GM12891 (cell line): ENCODE measurements around the gene NANOS2. TPM values are rescaled to one million over a fixed set of nuclear protein-coding genes. Genes with fewer than 3 reads are reported as not detected.
A peak's percentile ranks its signal among the peaks of the same experiment; 100 is the strongest.

ENCODE experiments used
- DNase-seq: peaks from one replicate; pipeline ENCODE4 v3.0.0; 2011; ENCODE audit warnings: low spot score; ENCODE audit not compliant: insufficient read length
- FAIRE-seq: peaks from 2 replicates; lab custom pipeline; 2011; peaks lifted over from hg19 to GRCh38; lab: Jason Lieb, UNC
- PAX5 ChIP-seq: IDR thresholded peaks from 2 replicates; pipeline ENCODE4 v1.6.1; 2011; ENCODE audit warnings: low read length, moderate library complexity, mild to moderate bottlenecking; ENCODE audit not compliant: insufficient read depth, severe bottlenecking
- POLR2A ChIP-seq: IDR thresholded peaks from 2 replicates; pipeline ENCODE4 v1.6.1; 2011; ENCODE audit warnings: low read depth, low read length, control low read depth
- POLR2AphosphoS5 ChIP-seq: IDR thresholded peaks from 2 replicates; pipeline ENCODE4 v1.6.1; 2011; ENCODE audit warnings: low read depth, low read length, control low read depth
- POU2F2 ChIP-seq: IDR thresholded peaks from 2 replicates; pipeline ENCODE4 v1.6.1; 2011; ENCODE audit warnings: low read depth, mild to moderate bottlenecking, control low read depth, low read length, moderate library complexity
- SPI1 ChIP-seq: IDR thresholded peaks from 2 replicates; pipeline ENCODE4 v1.6.1; 2011; ENCODE audit warnings: low read depth, low read length, control low read depth
- TAF1 ChIP-seq: IDR thresholded peaks from 2 replicates; pipeline ENCODE4 v1.6.1; 2011; ENCODE audit warnings: low read depth, low read length, control low read depth
- polyA plus RNA-seq: library from polyadenylated mRNA; unstranded; fragments of >200 nt; gene quantifications from one replicate; pipeline ENCODE4 v1.2.1, GENCODE V29; 2012; ENCODE audit warnings: low read depth, missing spikeins, inconsistent platforms; ENCODE audit not compliant: missing spikeins

Gene NANOS2
- not detected for polyA plus RNA-seq

GRCh38 chr19:45913874-45914830 lies at the start of gene NANOS2:
TSS of gene NANOS2 (minus strand) at chr19:45914778. CDS start at chr19:45914693, 85 bp downstream.
- FAIRE-seq: no peak
- no peak for TF ChIP-seq PAX5
- TF ChIP-seq POLR2AphosphoS5: no peak
- TF ChIP-seq SPI1: no peak
- no peak for TF ChIP-seq POLR2A
- no peak for TF ChIP-seq TAF1
- no peak for TF ChIP-seq POU2F2
- DNase-seq: no peak

GRCh38 chr19:45962021-45962420 lies 47.4 kb upstream of the NANOS2 start:
- no peak for DNase-seq
- FAIRE-seq: no peak
- no peak for TF ChIP-seq POLR2A
- TF ChIP-seq SPI1: no peak

- FAIRE-seq (no peak), DNase-seq (no peak)
- TF ChIP-seq POU2F2: peak; percentile 99
- TF ChIP-seq PAX5: no peak
Measured at GRCh38 chr19:45960595-45961235, 46.1 kb upstream of the NANOS2 start.

- TF ChIP-seq POLR2AphosphoS5 (no peak), SPI1 (no peak), TAF1 (no peak), POLR2A (no peak)
- no peak for DNase-seq
- FAIRE-seq: no peak
Measured at GRCh38 chr19:45959517-45960025, 45.0 kb upstream of the NANOS2 start.

GRCh38 chr19:45958769-45959516 lies 44.4 kb upstream of the NANOS2 start:
- DNase-seq (no peak), FAIRE-seq (no peak)
- no peak for TF ChIP-seq SPI1
- TF ChIP-seq PAX5: no peak
- TF ChIP-seq POLR2A: no peak
- TF ChIP-seq POU2F2: no peak
- TF ChIP-seq POLR2AphosphoS5: no peak
- TF ChIP-seq TAF1: no peak

GRCh38 chr19:45958320-45958719 lies 43.7 kb upstream of the NANOS2 start:
- DNase-seq (no peak), FAIRE-seq (peak; percentile 94)
- TF ChIP-seq POU2F2: no peak
- no peak for TF ChIP-seq PAX5
- TF ChIP-seq POLR2AphosphoS5: no peak
- TF ChIP-seq POLR2A: no peak
- no peak for TF ChIP-seq SPI1
- no peak for TF ChIP-seq TAF1

GRCh38 chr19:45955905-45956608 lies 41.5 kb upstream of the NANOS2 start:
- DNase-seq: no peak
- no peak for TF ChIP-seq SPI1
- no peak for TF ChIP-seq PAX5
- no peak for TF ChIP-seq POLR2A
- no peak for TF ChIP-seq POLR2AphosphoS5
- TF ChIP-seq POU2F2: no peak
- no peak for TF ChIP-seq TAF1
- no peak for FAIRE-seq

GRCh38 chr19:45954156-45954555 lies 39.6 kb upstream of the NANOS2 start:
- FAIRE-seq (no peak), DNase-seq (no peak)
- TF ChIP-seq SPI1: no peak
- TF ChIP-seq POLR2A: no peak
- no peak for TF ChIP-seq POU2F2
- no peak for TF ChIP-seq PAX5
- TF ChIP-seq TAF1: no peak
- no peak for TF ChIP-seq POLR2AphosphoS5

- no peak for TF ChIP-seq SPI1
- TF ChIP-seq POLR2AphosphoS5: no peak
- no peak for TF ChIP-seq POU2F2
- TF ChIP-seq TAF1: no peak
- TF ChIP-seq POLR2A: no peak
- TF ChIP-seq PAX5: no peak
- DNase-seq: no peak
- no peak for FAIRE-seq
Measured at GRCh38 chr19:45953676-45954075, 39.1 kb upstream of the NANOS2 start.
